ENCODE measurements around the gene PHF12.

DNA sequence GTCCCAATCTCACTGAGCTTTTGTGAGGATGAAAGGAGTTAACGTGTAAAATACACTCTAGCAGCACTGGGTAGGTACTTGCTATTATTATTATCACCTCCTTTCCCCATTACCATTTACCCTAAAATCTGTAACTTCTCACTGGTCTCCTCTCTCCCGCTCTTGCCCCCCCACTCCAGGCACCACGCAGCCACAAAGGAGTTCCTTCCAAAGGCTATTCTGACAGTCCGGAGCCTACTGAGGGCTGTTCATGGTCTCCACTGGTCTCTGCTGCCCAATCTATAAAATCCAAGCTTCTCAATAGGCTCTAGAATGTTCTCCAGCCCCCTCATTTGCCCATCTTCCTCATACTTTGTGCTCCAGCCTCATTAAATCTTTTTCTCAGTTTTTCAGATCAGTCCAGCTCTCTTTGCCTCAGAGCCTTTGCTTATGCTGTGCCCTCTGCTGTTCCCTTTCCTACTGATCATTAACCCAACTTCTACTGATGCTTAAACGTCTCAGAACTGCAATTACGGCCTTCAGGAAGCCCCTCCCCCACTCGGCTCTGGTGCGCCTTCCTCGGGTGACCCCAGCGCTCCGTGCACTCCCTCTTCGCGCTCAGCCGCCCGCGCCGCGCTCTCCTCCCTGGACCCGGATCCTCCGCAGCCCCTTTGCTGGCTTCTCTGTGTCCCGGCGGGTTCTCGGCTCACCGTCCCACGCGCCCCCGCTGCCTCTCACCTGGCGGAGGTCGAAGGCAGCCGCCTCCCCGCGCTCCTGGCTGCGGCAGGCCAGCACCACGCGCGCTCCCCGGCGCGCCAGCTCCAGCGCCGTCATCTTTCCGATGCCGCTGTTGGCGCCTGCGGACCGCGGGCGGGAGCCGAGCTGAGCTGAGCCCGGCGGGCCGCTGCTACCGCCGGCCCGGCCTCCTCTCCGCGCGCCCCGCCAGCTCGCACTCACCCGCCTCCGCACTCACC lies 49.2 kb downstream of the PHF12 start:
- TF ChIP-seq, protein P1, sequence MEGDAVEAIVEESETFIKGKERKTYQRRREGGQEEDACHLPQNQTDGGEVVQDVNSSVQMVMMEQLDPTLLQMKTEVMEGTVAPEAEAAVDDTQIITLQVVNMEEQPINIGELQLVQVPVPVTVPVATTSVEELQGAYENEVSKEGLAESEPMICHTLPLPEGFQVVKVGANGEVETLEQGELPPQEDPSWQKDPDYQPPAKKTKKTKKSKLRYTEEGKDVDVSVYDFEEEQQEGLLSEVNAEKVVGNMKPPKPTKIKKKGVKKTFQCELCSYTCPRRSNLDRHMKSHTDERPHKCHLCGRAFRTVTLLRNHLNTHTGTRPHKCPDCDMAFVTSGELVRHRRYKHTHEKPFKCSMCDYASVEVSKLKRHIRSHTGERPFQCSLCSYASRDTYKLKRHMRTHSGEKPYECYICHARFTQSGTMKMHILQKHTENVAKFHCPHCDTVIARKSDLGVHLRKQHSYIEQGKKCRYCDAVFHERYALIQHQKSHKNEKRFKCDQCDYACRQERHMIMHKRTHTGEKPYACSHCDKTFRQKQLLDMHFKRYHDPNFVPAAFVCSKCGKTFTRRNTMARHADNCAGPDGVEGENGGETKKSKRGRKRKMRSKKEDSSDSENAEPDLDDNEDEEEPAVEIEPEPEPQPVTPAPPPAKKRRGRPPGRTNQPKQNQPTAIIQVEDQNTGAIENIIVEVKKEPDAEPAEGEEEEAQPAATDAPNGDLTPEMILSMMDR (conservative IDR thresholded peaks at IDR 0.05) = no peak
- no peak for TF ChIP-seq EZH2 (IDR thresholded peaks at IDR 0.05; ENCODE audit: low read depth)
